ENCODE results near the gene ATXN8OS.

ATXN8OS gene

DNA sequence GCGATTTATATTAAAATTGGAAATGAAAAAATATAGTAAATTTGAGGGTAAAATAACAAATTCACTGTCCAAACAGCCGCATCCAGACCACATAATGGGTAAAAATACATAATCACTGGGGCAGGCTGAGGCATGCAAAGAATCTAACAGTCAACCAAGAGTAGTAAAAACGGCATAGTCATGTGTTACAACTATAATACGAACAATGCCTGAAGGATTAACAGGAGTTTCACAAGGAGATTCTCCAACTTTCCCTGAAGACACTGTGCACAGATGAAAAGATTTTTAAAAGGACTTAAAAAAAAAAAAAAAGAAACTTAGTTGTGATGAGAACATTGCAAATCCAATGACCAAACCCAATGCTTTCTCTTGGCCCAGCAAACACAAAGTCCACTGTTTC, 20.4 kb upstream of the ATXN8OS start (continued):
- TF ChIP-seq, protein P1, sequence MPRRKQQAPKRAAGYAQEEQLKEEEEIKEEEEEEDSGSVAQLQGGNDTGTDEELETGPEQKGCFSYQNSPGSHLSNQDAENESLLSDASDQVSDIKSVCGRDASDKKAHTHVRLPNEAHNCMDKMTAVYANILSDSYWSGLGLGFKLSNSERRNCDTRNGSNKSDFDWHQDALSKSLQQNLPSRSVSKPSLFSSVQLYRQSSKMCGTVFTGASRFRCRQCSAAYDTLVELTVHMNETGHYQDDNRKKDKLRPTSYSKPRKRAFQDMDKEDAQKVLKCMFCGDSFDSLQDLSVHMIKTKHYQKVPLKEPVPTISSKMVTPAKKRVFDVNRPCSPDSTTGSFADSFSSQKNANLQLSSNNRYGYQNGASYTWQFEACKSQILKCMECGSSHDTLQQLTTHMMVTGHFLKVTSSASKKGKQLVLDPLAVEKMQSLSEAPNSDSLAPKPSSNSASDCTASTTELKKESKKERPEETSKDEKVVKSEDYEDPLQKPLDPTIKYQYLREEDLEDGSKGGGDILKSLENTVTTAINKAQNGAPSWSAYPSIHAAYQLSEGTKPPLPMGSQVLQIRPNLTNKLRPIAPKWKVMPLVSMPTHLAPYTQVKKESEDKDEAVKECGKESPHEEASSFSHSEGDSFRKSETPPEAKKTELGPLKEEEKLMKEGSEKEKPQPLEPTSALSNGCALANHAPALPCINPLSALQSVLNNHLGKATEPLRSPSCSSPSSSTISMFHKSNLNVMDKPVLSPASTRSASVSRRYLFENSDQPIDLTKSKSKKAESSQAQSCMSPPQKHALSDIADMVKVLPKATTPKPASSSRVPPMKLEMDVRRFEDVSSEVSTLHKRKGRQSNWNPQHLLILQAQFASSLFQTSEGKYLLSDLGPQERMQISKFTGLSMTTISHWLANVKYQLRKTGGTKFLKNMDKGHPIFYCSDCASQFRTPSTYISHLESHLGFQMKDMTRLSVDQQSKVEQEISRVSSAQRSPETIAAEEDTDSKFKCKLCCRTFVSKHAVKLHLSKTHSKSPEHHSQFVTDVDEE (CRISPR knock-in tag; IDR thresholded peaks at IDR 0.05), result no peak
- TF ChIP-seq OSR1 (CRISPR knock-in tag; IDR thresholded peaks at IDR 0.05) (no peak), TOX (CRISPR knock-in tag; IDR thresholded peaks at IDR 0.05; ENCODE audit: borderline replicate concordance) (no peak), ZNF565 (CRISPR knock-in tag; conservative IDR thresholded peaks at IDR 0.05; ENCODE audit: low read depth) (no peak)

DNA sequence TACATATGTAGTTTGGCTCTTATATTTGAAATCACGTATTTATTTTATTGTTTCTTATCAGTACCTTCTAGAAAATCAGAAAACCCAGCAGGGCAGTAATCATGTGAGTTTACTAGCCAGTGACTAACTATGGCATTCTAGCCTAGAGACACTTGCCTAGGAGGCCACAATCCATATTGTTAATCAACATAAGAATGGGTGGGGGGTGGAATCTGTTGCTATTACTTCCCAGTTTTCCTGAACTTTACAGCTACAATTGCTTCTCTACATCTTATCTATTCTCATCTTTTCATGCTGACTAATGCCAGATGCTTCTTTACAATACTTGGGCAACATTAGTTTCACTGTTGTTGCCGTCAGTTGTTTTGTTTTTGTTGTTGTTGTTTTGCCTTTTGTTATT, 18.7 kb upstream of the ATXN8OS start:
- ATAC-seq, result no peak
- TF ChIP-seq, protein P2, sequence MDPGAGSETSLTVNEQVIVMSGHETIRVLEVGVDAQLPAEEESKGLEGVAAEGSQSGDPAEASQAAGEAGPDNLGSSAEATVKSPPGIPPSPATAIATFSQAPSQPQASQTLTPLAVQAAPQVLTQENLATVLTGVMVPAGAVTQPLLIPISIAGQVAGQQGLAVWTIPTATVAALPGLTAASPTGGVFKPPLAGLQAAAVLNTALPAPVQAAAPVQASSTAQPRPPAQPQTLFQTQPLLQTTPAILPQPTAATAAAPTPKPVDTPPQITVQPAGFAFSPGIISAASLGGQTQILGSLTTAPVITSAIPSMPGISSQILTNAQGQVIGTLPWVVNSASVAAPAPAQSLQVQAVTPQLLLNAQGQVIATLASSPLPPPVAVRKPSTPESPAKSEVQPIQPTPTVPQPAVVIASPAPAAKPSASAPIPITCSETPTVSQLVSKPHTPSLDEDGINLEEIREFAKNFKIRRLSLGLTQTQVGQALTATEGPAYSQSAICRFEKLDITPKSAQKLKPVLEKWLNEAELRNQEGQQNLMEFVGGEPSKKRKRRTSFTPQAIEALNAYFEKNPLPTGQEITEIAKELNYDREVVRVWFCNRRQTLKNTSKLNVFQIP (CRISPR knock-in tag; IDR thresholded peaks at IDR 0.05; ENCODE audit: borderline replicate concordance, low read depth), result no peak
- TF ChIP-seq ISL1 (CRISPR knock-in tag; IDR thresholded peaks at IDR 0.05), result no peak
- TF ChIP-seq PPARA (CRISPR knock-in tag; IDR thresholded peaks at IDR 0.05; ENCODE audit: borderline replicate concordance), result no peak
- no peak for TF ChIP-seq ZNF8 (CRISPR knock-in tag; IDR thresholded peaks at IDR 0.05)
- TF ChIP-seq, protein P3, sequence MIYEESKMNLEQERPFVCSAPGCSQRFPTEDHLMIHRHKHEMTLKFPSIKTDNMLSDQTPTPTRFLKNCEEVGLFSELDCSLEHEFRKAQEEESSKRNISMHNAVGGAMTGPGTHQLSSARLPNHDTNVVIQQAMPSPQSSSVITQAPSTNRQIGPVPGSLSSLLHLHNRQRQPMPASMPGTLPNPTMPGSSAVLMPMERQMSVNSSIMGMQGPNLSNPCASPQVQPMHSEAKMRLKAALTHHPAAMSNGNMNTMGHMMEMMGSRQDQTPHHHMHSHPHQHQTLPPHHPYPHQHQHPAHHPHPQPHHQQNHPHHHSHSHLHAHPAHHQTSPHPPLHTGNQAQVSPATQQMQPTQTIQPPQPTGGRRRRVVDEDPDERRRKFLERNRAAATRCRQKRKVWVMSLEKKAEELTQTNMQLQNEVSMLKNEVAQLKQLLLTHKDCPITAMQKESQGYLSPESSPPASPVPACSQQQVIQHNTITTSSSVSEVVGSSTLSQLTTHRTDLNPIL (CRISPR knock-in tag; IDR thresholded peaks at IDR 0.05; ENCODE audit: low read depth), result no peak
- no peak for TF ChIP-seq ARNTL (CRISPR knock-in tag; IDR thresholded peaks at IDR 0.05; ENCODE audit: borderline replicate concordance, low read depth)
- TF ChIP-seq BACH2 (CRISPR knock-in tag; IDR thresholded peaks at IDR 0.05; ENCODE audit: borderline replicate concordance), result no peak
- TF ChIP-seq, protein P4, sequence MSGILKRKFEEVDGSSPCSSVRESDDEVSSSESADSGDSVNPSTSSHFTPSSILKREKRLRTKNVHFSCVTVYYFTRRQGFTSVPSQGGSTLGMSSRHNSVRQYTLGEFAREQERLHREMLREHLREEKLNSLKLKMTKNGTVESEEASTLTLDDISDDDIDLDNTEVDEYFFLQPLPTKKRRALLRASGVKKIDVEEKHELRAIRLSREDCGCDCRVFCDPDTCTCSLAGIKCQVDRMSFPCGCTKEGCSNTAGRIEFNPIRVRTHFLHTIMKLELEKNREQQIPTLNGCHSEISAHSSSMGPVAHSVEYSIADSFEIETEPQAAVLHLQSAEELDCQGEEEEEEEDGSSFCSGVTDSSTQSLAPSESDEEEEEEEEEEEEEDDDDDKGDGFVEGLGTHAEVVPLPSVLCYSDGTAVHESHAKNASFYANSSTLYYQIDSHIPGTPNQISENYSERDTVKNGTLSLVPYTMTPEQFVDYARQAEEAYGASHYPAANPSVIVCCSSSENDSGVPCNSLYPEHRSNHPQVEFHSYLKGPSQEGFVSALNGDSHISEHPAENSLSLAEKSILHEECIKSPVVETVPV (CRISPR knock-in tag; IDR thresholded peaks at IDR 0.05), result no peak
- TF ChIP-seq TCF4 (CRISPR knock-in tag; IDR thresholded peaks at IDR 0.05; ENCODE audit: borderline replicate concordance), result no peak
- no peak for TF ChIP-seq RARB (CRISPR knock-in tag; IDR thresholded peaks at IDR 0.05)
- no peak for TF ChIP-seq ZNF70 (CRISPR knock-in tag; IDR thresholded peaks at IDR 0.05)
- TF ChIP-seq, protein P5, sequence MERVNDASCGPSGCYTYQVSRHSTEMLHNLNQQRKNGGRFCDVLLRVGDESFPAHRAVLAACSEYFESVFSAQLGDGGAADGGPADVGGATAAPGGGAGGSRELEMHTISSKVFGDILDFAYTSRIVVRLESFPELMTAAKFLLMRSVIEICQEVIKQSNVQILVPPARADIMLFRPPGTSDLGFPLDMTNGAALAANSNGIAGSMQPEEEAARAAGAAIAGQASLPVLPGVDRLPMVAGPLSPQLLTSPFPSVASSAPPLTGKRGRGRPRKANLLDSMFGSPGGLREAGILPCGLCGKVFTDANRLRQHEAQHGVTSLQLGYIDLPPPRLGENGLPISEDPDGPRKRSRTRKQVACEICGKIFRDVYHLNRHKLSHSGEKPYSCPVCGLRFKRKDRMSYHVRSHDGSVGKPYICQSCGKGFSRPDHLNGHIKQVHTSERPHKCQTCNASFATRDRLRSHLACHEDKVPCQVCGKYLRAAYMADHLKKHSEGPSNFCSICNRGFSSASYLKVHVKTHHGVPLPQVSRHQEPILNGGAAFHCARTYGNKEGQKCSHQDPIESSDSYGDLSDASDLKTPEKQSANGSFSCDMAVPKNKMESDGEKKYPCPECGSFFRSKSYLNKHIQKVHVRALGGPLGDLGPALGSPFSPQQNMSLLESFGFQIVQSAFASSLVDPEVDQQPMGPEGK (CRISPR knock-in tag; IDR thresholded peaks at IDR 0.05; ENCODE audit: borderline replicate concordance), result no peak
- TF ChIP-seq ZC3H10 (CRISPR knock-in tag; IDR thresholded peaks at IDR 0.05), result no peak

DNA sequence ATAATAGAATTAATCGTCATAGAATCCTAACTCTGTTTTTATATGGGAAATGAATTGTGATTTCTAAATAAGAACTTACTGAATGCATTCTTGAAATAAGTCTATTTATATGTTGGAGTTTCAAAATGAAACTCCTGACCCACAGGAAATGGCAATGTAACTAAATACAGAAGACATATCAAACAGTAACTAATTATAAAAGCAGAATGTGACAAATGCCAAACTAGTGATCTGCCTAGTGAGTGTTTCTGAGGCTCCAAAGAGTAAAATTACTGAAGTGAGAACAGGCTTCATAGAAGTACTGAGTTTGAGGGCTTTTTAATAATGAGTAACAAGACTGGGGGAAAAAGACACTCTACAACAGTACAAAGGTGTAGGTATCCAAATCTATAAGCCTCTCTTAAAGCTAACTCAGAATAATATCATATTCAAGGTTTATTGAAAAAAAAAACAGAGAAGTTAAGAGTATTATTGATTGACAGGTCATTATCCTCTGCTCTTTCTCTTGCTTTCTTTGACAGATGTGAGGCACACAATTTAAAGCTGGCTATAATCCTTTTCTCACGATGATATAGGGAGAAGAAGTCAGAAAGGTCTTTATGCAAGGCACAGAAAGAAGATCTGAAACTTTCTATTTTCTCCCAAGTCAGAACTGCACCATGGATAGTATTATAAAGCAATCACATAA, 17.4 kb upstream of the ATXN8OS start:
- TF ChIP-seq ZNF8 (CRISPR knock-in tag; IDR thresholded peaks at IDR 0.05), result no peak
- no peak for TF ChIP-seq TCF4 (CRISPR knock-in tag; IDR thresholded peaks at IDR 0.05; ENCODE audit: borderline replicate concordance)
- TF ChIP-seq SNAI2 (CRISPR knock-in tag; IDR thresholded peaks at IDR 0.05), result no peak
- TF ChIP-seq ZC3H10 (CRISPR knock-in tag; IDR thresholded peaks at IDR 0.05), result no peak
- TF ChIP-seq ISL1 (CRISPR knock-in tag; IDR thresholded peaks at IDR 0.05), result no peak
- no peak for TF ChIP-seq ARNTL (CRISPR knock-in tag; IDR thresholded peaks at IDR 0.05; ENCODE audit: borderline replicate concordance, low read depth)
- TF ChIP-seq PPARA (CRISPR knock-in tag; IDR thresholded peaks at IDR 0.05; ENCODE audit: borderline replicate concordance), result no peak
- TF ChIP-seq ESRRG (CRISPR knock-in tag; IDR thresholded peaks at IDR 0.05), result no peak
- TF ChIP-seq ZNF565 (CRISPR knock-in tag; conservative IDR thresholded peaks at IDR 0.05; ENCODE audit: low read depth), result no peak
- TF ChIP-seq, protein P5 (CRISPR knock-in tag; IDR thresholded peaks at IDR 0.05; ENCODE audit: borderline replicate concordance), result no peak
- no peak for TF ChIP-seq ZFP3 (CRISPR knock-in tag; IDR thresholded peaks at IDR 0.05)
- TF ChIP-seq, protein P2 (CRISPR knock-in tag; IDR thresholded peaks at IDR 0.05; ENCODE audit: borderline replicate concordance, low read depth), result no peak
- TF ChIP-seq OSR1 (CRISPR knock-in tag; IDR thresholded peaks at IDR 0.05), result no peak
- TF ChIP-seq RARB (CRISPR knock-in tag; IDR thresholded peaks at IDR 0.05), result no peak
- no peak for TF ChIP-seq CSDC2 (CRISPR knock-in tag; IDR thresholded peaks at IDR 0.05)
- TF ChIP-seq, protein P4 (CRISPR knock-in tag; IDR thresholded peaks at IDR 0.05), result no peak
- TF ChIP-seq BACH2 (CRISPR knock-in tag; IDR thresholded peaks at IDR 0.05; ENCODE audit: borderline replicate concordance), result no peak
- TF ChIP-seq TOX (CRISPR knock-in tag; IDR thresholded peaks at IDR 0.05; ENCODE audit: borderline replicate concordance), result no peak
- TF ChIP-seq ZNF70 (CRISPR knock-in tag; IDR thresholded peaks at IDR 0.05), result no peak
- no peak for ATAC-seq
